Thoracic aorta (tissue), 2 donors: ENCODE measurements around the gene METTL22. TPM values are rescaled to one million over a fixed set of nuclear protein-coding genes. Genes with fewer than 3 reads are reported as not detected.

ENCODE experiments used
- ATAC-seq: fragments of 150-250 bp; one replicate; pipeline ENCODE4 v1.8.0; 2017; ENCODE audit warnings: low read depth; ENCODE audit not compliant: insufficient number of reproducible peaks, low FRiP score
- DNase-seq: peaks from one replicate; pipeline ENCODE4 v3.0.0-alpha.2; 2020; ENCODE audit warnings: low spot score
- H3K27ac ChIP-seq, 2 donors: fragments of 200-600 bp; sonication (generic); 1 replicate in 1 of 2; 2 replicates in 1 of 2; pipeline ENCODE4 v1.5.1; 2016; ENCODE audit warnings: mild to moderate bottlenecking in 2 of 2, moderate library complexity in 2 of 2
- H3K27me3 ChIP-seq: fragments of 200-600 bp; sonication (generic); replicated peaks from 2 replicates; pipeline ENCODE4 v1.6.0; 2016; ENCODE audit warnings: mild to moderate bottlenecking; ENCODE audit not compliant: insufficient read depth
- H3K36me3 ChIP-seq: fragments of 200-600 bp; sonication (generic); one replicate; pipeline ENCODE4 v1.5.1; 2016
- H3K4me1 ChIP-seq, 2 donors: fragments of 200-600 bp; sonication (generic); 1 replicate in 1 of 2; 2 replicates in 1 of 2; pipeline versions ENCODE4 v1.5.1 to v1.6.0; 2016; ENCODE audit warnings: low read depth in 2 of 2, mild to moderate bottlenecking in 1 of 2; ENCODE audit not compliant: control insufficient read depth in 1 of 2
- H3K4me3 ChIP-seq: fragments of 200-600 bp; sonication (generic); 2 replicates; pipeline ENCODE4 v1.5.1; 2016; ENCODE audit warnings: mild to moderate bottlenecking
- H3K9me3 ChIP-seq: fragments of 200-600 bp; sonication (generic); 2 replicates; pipeline ENCODE4 v1.5.1; 2016
- CTCF ChIP-seq: fragments of 200-600 bp; sonication (generic); IDR thresholded peaks from one replicate; pipeline ENCODE4 v1.5.1; 2019; ENCODE audit warnings: antibody characterized with exemption
- total RNA-seq, 2 donors: library from RNA; depleted of rRNA; stranded (reverse); fragments of >200 nt; gene quantifications; one replicate each; pipeline versions ENCODE4 v1.1.0 to v1.2.3, GENCODE V29; 2016

The METTL22 gene
- total RNA-seq, 2 donors from 2014 or later = 19.6 to 34.6 TPM

GRCh38 chr16:8696880-8697279 lies 75.4 kb downstream of the METTL22 start:
- Histone ChIP-seq H3K27me3 (no peaks in the 10 kb centered on the region), H3K4me3 (no peak overlapping the region), H3K27ac (no peak overlapping the region), H3K9me3 (no peaks in the 10 kb centered on the region), H3K4me1 (no peaks in the 10 kb centered on the region), H3K36me3 (no peaks in the 10 kb centered on the region)
- no peak for TF ChIP-seq CTCF
- DNase-seq = no peak
- ATAC-seq = no peak

GRCh38 chr16:8697965-8698364 lies 76.5 kb downstream of the METTL22 start:
- ATAC-seq (no peak), DNase-seq (no peak)
- TF ChIP-seq CTCF = no peak
- H3K4me1 ChIP-seq = no peaks in the 10 kb centered on the region
- H3K27ac ChIP-seq = no peak overlapping the region
- H3K36me3 ChIP-seq = no peaks in the 10 kb centered on the region
- no peak overlapping the region for H3K4me3 ChIP-seq
- no peaks in the 10 kb centered on the region for H3K27me3 ChIP-seq
- H3K9me3 ChIP-seq = no peaks in the 10 kb centered on the region

Other genes with a start within 250 kb of the METTL22 start
- gene TMEM114, start 31.2 kb upstream of the METTL22 start, total RNA-seq = not detected
- gene ABAT, start 52.9 kb downstream of the METTL22 start, total RNA-seq = 1 to 10 TPM; 9.3 to 9.8 TPM
- gene TMEM186, start 175.9 kb downstream of the METTL22 start, total RNA-seq = 1 to 10 TPM; 1.8 to 3.2 TPM
- 10 to 100 TPM; 22.9 to 59.3 TPM for gene PMM2, start 176.1 kb downstream of the METTL22 start, total RNA-seq
- gene CARHSP1, start 247.3 kb downstream of the METTL22 start, total RNA-seq = 100 to 1,000 TPM in 1 of 2 donors, 10 to 100 TPM in 1; 62.7 to 100 TPM